22Rv1 (cell line): Measurements from ENCODE around the gene VGLL1.

Experiments
- CTCF ChIP-seq: fragments of 450-650 bp; IDR thresholded peaks from 2 replicates; pipeline ENCODE4 v1.5.1; 2017; ENCODE audit warnings: mild to moderate bottlenecking
- ZFX ChIP-seq: fragments of 450-650 bp; IDR thresholded peaks from 2 replicates; pipeline ENCODE4 v1.6.1; 2017; ENCODE audit warnings: antibody characterized with exemption, borderline replicate concordance

DNA sequence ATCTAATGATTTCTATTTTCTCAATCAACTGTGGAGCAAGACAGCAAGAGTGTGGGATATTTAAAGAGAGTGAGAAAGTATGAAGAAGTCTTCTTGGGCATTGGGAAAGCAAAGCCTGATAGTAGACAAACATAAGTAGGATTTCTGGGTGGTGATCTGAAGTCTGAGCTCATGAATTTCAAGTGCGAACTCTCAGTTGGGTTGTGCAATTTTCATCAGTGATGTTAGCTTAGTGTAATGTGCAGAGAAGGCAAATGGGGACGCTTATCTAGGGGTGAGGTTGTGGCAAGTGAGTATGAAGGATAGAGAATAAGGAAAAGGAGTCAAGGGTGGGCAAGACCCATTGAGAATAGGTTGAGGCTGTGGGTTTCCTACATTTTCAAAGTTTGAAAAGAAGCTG, 23.7 kb downstream of the VGLL1 start:
- TF ChIP-seq CTCF (no peak), ZFX (no peak)
